ENCODE results near the gene CNTNAP1.
"Not testable (repeated sequence)": the region's sequence is repeated elsewhere in the genome, so short reads cannot be mapped to it uniquely, and the experiment has no call there.

Gene CNTNAP1

DNA sequence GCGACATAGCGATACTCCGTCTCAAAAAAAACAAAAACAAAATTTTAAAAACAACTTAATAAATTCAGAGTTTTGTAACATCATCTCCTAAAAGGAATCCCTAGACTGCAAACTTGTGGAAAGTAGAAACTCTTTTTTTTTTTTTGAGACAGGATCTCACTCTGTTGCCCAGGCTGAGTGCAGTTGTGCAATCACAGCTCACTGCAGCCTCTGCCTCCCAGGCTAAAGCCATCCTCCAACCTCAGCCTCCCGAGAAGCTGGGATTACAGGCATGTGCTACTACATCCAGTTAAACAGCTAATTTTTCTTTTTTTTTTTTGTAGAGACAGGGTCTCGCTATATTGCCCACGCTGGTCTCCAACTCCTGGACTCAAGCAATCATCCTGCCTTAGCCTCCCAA lies 42.8 kb downstream of the CNTNAP1 start:
- DNase-seq (no peak), ATAC-seq (no peak)
- no peak overlapping the region for H3K4me3 Mint-ChIP-seq
- no peaks in the 10 kb centered on the region for H3K9me3 Mint-ChIP-seq
- no peak overlapping the region for H3K27ac Mint-ChIP-seq
- H3K27me3 Mint-ChIP-seq = no peaks in the 10 kb centered on the region
- no peaks in the 10 kb centered on the region for H3K4me1 Mint-ChIP-seq

- Mint-ChIP-seq H3K4me1 (peaks cover 18% of the 10 kb centered on the region), H3K4me3 (no peak overlapping the region), H3K27me3 (no peaks in the 10 kb centered on the region), H3K27ac (no peak overlapping the region), H3K9me3 (no peaks in the 10 kb centered on the region)
- DNase-seq (no peak), ATAC-seq (no peak)
Measured at GRCh38 chr17:42740699-42741098, 58.4 kb downstream of the CNTNAP1 start.

- H3K9me3 Mint-ChIP-seq, H3K27ac Mint-ChIP-seq, H3K27me3 Mint-ChIP-seq, ATAC-seq, DNase-seq, H3K4me3 Mint-ChIP-seq: not testable (repeated sequence)
- H3K4me1 Mint-ChIP-seq = peaks cover 18% of the 10 kb centered on the region
Measured at GRCh38 chr17:42742916-42743315, 60.6 kb downstream of the CNTNAP1 start.

DNA sequence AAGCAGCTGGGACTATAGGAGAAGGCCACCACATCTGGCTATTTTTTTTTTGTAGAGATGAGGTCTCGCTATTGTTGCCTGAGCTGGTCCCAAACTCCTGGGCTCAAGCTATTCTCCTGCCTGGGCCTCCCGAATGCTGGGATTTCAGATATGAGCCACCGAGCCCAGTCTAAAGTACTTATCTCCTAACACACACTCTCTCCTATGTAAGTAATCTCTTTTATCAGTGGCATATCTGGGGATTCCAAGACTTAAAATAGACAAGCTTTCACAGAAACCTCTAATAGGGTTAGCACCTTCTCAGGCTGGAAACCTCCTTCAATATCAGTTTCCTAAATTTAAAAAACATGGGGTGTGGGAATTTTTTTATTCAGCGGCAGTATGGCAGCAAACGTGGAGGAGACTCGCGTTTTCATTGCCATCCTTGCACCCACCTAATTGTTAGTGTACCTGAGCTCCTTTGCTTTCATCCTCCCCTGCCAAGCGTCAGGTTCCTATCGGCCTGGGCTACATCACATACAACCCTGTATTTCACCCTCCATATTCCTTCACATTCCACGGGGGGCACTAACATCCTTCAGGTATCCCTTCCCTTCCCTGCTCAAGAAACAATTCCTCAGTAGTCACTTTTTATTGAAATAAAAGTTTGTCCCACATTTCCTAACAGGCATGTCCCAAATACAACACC lies 61.4 kb downstream of the CNTNAP1 start:
- Mint-ChIP-seq H3K4me1 (peaks cover 18% of the 10 kb centered on the region), H3K4me3 (peak overlapping the region; percentile 87 to 90), H3K27me3 (peaks cover 10% of the 10 kb centered on the region), H3K27ac (peak overlapping the region; percentile 94 to 97), H3K9me3 (no peaks in the 10 kb centered on the region)
- DNase-seq (no peak), ATAC-seq (no peak)

GRCh38 chr17:42744283-42744805 lies 62.0 kb downstream of the CNTNAP1 start:
- DNase-seq = peak in 1 of 2 donors; percentile 73
- Mint-ChIP-seq H3K4me1 (peaks cover 18% of the 10 kb centered on the region), H3K9me3 (no peaks in the 10 kb centered on the region), H3K27me3 (peaks cover 16% of the 10 kb centered on the region), H3K27ac (peak overlapping the region; percentile 94 to 97), H3K4me3 (peak overlapping the region; percentile 87 to 90)
- ATAC-seq = peak; percentile 85

DNA sequence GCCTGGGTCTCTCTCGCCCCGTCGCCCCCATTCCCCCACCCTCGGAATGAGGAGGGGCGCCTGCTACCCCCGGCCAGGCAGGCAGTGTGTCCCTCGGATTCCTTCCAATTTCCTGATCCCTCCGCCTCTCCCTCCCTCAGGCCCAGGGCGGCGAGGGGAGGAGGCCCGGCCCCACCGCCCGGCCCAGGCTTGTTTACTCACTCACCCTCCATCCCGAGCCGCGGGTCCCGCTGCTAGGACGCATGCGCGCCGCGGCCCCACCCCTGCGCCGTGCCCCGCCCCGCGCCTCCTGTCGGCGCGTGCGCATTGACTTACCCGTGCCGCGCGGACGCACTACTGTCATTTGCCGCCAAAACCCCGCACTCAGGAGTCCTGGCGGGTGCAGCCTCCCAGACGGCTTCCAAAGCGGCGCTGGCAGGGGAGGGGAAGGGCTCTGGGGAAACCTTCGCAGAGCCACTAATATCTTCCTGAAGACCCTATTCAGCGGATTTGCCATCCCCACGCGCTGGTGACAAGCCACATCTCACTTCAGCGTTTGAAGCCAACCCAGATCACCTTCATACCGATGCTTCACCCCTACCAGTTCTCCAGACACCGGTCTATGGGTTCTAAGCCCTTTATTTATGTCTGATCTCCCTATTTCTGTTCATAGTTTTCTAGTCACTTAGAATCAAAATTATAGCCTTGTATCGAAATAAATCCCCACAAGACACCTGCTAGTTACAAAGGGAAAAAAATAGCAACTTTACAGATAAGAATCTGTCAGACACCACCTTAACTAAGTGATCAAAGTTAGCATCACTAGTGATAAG lies 62.7 kb downstream of the CNTNAP1 start, which contains the start of gene EZH1:
Gene EZH1 (minus strand): TSS at position 235 of the 812 bp plus-strand sequence. CDS start 16,099 bp downstream, outside the sequence.
- ATAC-seq = peak; percentile 93
- Mint-ChIP-seq H3K4me3 (peak within 1 kb of the TSS; percentile 87 to 90), H3K9me3 (no peaks in the 10 kb centered on the region), H3K4me1 (peaks cover 18% of the 10 kb centered on the region), H3K27ac (peak within 1 kb of the TSS; percentile 94 to 97), H3K27me3 (peaks cover 18% of the 10 kb centered on the region)
- DNase-seq = peak; percentile 94 to 96

DNA sequence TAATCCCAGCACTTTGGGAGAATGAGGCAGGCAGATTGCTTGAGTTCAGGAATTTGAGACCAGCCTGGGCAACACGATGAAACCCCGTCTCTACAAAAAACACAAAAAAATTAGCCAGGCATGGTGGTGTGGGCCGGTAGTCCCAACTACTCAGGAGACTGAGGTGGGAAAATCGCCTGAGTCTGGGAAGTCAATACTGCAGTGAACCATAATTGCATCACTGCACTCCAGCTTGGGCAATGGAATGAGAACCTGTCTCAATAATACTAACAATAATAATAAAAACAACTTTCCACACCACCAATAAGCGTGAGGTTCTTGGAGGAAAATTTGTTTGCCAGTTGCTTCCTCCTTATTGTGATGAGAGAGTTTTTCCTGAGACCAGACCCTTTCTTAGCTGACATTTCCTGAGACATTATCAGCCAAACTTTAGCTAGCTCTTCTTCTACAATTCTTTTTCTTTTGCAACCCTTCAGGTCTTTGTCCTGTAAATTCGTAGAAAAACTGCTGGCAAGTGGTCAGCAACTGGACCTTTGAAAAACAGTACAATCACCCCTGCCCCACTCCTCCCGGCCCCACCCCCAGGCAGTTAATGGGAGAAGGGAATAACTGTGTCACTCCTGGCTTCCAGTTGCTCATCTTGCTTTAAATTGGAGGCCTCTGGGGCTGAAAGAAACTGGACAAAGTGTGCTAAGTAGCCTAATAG lies 66.0 kb downstream of the CNTNAP1 start:
- Mint-ChIP-seq H3K27me3 (peaks cover 32% of the 10 kb centered on the region), H3K4me3 (no peak overlapping the region), H3K9me3 (no peaks in the 10 kb centered on the region), H3K4me1 (peaks cover 17% of the 10 kb centered on the region), H3K27ac (no peak overlapping the region)
- ATAC-seq (no peak), DNase-seq (no peak)

- ATAC-seq (no peak), DNase-seq (no peak)
- H3K27me3 Mint-ChIP-seq = peaks cover 38% of the 10 kb centered on the region
- H3K27ac Mint-ChIP-seq = no peak overlapping the region
- H3K9me3 Mint-ChIP-seq = no peaks in the 10 kb centered on the region
- no peak overlapping the region for H3K4me3 Mint-ChIP-seq
- peaks cover 9% of the 10 kb centered on the region for H3K4me1 Mint-ChIP-seq
Measured at GRCh38 chr17:42748908-42749798, 66.8 kb downstream of the CNTNAP1 start.

Measured in stimulated activated naive CD8-positive, alpha-beta T cell treated with anti-CD3 and anti-CD28 coated beads, Interleukin-15, amount 100 ng/mL, for 72 hours (primary cell).